ENCODE data around the gene ISLR.

Gene ISLR

DNA sequence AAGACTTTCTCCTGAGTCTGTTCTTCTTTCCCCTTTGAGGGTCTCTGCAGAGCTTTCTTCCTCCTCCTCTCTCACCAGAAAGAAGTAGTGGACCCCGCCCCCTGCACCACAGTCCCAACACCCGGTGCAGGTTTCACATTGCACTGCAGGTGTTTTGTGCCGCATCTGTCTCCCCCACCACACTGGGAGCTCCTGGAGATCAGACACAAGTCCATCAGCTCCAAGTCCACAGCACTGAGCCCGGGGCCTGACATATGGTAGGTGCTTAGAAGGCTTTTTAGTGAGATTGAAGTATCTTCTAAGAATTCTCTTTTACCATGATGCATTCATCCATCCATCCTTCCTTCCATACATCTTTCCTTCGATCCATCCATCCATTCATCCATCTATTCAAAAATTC, 19.2 kb downstream of the ISLR start:
- no peak for DNase-seq (ENCODE audit: low read depth in 2 of 3, low spot score in 2 of 3)

DNA sequence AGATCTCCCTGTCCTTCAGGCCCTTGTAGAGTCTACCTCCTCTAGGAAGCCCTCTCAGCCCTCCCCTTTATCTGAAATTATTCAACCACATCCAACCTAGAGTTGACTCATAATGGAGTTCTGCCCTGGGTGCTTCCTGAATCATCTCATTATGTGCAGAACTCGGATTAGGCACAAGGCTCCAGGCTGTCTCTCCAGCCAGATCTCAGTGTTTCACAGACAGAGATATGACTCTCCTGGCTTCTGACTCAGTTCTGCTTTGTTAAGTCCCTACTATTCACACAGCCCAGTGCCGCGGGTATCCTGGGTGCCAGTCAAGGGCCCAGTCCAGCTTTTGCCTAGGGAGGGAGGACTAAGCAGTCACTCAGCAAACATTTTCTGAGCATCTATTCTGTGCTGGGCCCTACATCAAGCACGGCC, 19.8 kb downstream of the ISLR start:
- DNase-seq (ENCODE audit: low read depth in 2 of 3, low spot score in 2 of 3) = no peak

GRCh38 chr15:74193905-74194304, 20.4 kb downstream of the ISLR start:
- no peak for DNase-seq (ENCODE audit: low read depth in 2 of 3, low spot score in 2 of 3)

DNA sequence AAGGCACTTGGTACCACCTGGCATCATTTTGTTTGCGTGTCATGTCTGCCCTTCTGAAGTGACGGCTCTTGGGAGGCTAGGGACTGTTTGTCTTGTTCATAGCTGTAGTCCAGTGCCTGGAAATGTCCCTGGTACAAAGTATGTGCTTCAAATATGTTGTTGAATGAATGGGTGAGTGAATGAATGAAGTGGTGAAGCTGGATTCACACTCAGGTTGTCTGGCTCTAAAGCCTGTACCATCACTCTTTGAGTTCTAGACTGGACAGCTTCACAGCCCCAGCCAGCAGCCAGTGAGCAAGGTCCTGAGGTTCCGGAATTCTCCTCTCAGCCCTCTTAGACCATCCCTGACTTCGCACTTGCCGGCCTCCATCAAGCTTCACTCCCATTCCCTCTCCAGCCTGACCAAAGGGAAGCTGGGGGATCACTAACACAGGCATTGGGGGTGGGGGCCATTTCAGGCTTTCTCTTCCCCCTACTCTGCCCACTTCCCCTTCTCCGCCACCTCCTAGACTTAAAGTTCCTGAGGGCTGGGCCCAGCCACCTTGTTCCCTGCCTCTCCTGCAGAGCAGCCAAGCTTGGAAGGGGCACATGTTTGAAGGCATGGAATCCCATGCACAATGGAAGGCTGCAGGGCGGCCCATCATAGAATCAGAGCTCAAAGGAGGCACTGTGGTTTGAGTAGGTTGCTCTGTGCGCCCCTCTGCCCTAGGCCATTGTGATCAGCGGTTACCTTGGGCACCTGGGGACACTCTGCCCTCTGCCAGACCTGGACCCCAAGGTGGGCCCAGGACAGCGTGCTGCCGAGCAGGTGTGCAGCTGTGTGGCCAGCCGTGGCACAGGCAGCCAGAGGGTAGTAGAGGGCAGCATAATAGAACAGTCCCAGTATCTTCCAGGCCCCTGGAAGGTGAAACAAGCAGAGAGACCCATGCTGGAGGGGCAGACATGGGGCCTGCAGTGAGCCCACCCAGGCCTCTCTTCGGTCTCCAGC, 21.4 kb downstream of the ISLR start:
- no peak for DNase-seq (ENCODE audit: low read depth in 2 of 3, low spot score in 2 of 3)

GRCh38 chr15:74196175-74196574, 22.7 kb downstream of the ISLR start:
- DNase-seq (ENCODE audit: low read depth in 2 of 3, low spot score in 2 of 3) = no peak

GRCh38 chr15:74197176-74197965, 23.9 kb downstream of the ISLR start:
- no peak for DNase-seq (ENCODE audit: low read depth in 2 of 3, low spot score in 2 of 3)

- no peak for DNase-seq (ENCODE audit: low read depth in 2 of 3, low spot score in 2 of 3)
These were observed 25.8 kb downstream of the ISLR start for GRCh38 chr15:74199297-74199652.

- no peak for DNase-seq (ENCODE audit: low read depth in 2 of 3, low spot score in 2 of 3)
These were observed 26.9 kb downstream of the ISLR start for GRCh38 chr15:74200412-74200815.

- DNase-seq (ENCODE audit: low read depth in 2 of 3, low spot score in 2 of 3) = no peak
These were observed 27.4 kb downstream of the ISLR start for GRCh38 chr15:74200871-74201419.

DNA sequence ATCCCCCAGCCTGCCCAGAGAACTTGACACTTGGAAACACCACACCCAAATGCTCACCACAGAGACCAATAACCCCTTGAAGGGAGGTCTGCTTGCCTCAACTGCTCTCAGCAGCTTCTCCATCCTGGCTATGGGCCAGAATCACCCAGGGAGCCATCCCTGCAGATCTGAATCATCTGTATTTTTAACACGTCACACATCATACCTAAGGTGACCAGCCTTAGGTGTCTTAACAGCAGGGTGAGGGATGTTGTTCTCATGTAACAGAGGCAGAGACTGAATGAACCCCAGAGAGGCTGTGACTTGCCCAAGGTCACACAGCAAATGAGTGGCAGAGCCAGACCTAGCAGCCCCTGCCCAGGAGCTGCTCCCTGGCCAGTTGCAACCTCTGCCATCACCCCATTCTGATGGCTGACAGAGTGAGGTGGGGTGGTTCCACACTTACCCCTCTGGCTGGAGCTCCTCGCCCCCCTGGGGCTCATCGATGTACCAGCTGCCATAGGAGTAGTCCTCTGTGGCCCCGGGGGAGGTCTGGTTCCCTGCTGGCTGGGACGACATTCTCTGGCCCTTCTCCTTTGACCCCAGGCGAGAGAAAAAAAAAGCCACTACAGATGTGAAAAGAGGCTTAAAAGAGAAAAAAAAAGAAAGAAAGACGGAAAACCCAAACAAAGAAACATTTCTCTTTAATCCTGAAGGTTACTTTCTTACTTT, 28.4 kb downstream of the ISLR start:
- DNase-seq (ENCODE audit: low read depth in 2 of 3, low spot score in 2 of 3) = no peak

- no peak for DNase-seq (ENCODE audit: low read depth in 2 of 3, low spot score in 2 of 3)
These were observed 29.2 kb downstream of the ISLR start, which contains the start of gene STRA6 for GRCh38 chr15:74202452-74203401. STRA6 (minus strand) TSS chr15:74202787; CDS start chr15:74202267, 520 bp downstream.

- no peak for DNase-seq (ENCODE audit: low read depth in 2 of 3, low spot score in 2 of 3)
These were observed 30.5 kb downstream of the ISLR start for GRCh38 chr15:74203914-74204431.

GRCh38 chr15:74205582-74205947, 32.1 kb downstream of the ISLR start:
- DNase-seq (ENCODE audit: low read depth in 2 of 3, low spot score in 2 of 3) = no peak

GRCh38 chr15:74206801-74207281, 33.3 kb downstream of the ISLR start:
- no peak for DNase-seq (ENCODE audit: low read depth in 2 of 3, low spot score in 2 of 3)

GRCh38 chr15:74207652-74208440, 34.3 kb downstream of the ISLR start:
- no peak for DNase-seq (ENCODE audit: low read depth in 2 of 3, low spot score in 2 of 3)

- DNase-seq (ENCODE audit: low read depth in 2 of 3, low spot score in 2 of 3) = no peak
These were observed 35.0 kb downstream of the ISLR start for GRCh38 chr15:74208496-74208895.

- DNase-seq (ENCODE audit: low read depth in 2 of 3, low spot score in 2 of 3) = no peak
These were observed 35.5 kb downstream of the ISLR start for GRCh38 chr15:74208901-74209559.

DNA sequence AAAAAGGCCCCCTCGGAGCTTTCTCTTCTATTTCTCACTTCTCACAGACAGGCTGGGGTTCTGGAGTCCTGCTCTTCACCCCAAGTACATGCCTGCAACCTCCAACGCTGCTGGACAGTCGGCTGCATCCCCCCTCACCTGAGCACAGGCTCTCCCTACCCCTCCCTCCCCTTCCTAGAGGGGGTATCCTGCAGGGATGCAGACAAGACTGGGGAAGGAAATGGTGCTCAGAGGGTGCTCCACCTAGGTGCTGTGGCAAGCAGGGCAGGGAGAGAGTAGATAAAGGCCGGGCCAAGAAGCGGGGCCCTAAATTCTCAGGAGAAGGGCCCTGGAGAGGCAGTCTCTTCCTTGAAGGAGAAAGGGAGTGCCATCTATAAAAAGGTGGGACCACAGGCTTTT, 36.0 kb downstream of the ISLR start:
- DNase-seq (ENCODE audit: low read depth in 2 of 3, low spot score in 2 of 3) = no peak
